Pancreas (tissue), 10 donors: ENCODE measurements around the gene LRRC4C. TPM values are rescaled to one million over a fixed set of nuclear protein-coding genes. Genes with fewer than 3 reads are reported as not detected.

Source experiments
- ATAC-seq, 4 donors: fragments of 200-7000 bp; cut with Tn5 transposase; one replicate each; pipeline versions ENCODE4 v1.8.0 to v1.9.1; 2020; ENCODE audit warnings: mild to moderate bottlenecking in 4 of 4, moderate library complexity in 4 of 4
- DNase-seq, 6 donors: peaks; one replicate each; pipeline ENCODE4 v3.0.0-alpha.2; 2020
- FAIRE-seq: peaks from 2 replicates; lab custom pipeline; 2012; peaks lifted over from hg19 to GRCh38; lab: Jason Lieb, UNC
- H3K27ac ChIP-seq, 4 donors: fragments of 200-600 bp; sonication (generic); 1 replicate in 3 of 4; 2 replicates in 1 of 4; pipeline versions ENCODE4 v1.5.0 to v1.8.0; 2020
- H3K27me3 ChIP-seq, 4 donors: fragments of 200-600 bp; one replicate each; pipeline ENCODE4 v1.8.0; 2021
- H3K36me3 ChIP-seq, 3 donors: fragments of 200-600 bp; sonication (generic) in 1 of 3; one replicate each; pipeline versions ENCODE4 v1.5.0 to v1.8.0; 2020 to 2021
- H3K4me1 ChIP-seq, 3 donors: fragments of 200-600 bp; one replicate each; pipeline ENCODE4 v1.8.0; 2021
- H3K4me3 ChIP-seq, 4 donors: fragments of 200-600 bp; sonication (generic) in 2 of 4; one replicate each; pipeline versions ENCODE4 v1.5.0 to v1.8.0; 2020 to 2021
- H3K9me3 ChIP-seq, 4 donors: fragments of 200-600 bp; one replicate each; pipeline ENCODE4 v1.8.0; 2021
- whole genome bisulfite sequencing, 2 donors: extraction: QIAGEN DNeasy Blood & Tissue Kit; methylation state at CpG; one replicate each; pipeline ENCODE4 v1.1.7; 2013; 5-methylcytosine and 5-hydroxymethylcytosine counted together
- intact Hi-C, 3 donors: fragments of 100-400 bp; cut with DNase I; formaldehyde crosslinking; loops; one replicate each; pipeline versions ENCODE4 v1.11.1 to v1.14.2; 2022
- polyA plus RNA-seq, 2 donors: library from polyadenylated mRNA; stranded (reverse); fragments of 200-250 nt; gene quantifications; one replicate each; pipeline ENCODE4 v1.2.3, GENCODE V29; 2013
- total RNA-seq, 6 donors: library from RNA; stranded (reverse); fragmentation: NEBNext Ultra II Directional in 4 of 6; extraction: Animal tissue kit (Norgen Biotek cat#: 25700) in 4 of 6; gene quantifications; one replicate each; pipeline versions ENCODE4 v1.2.1 to v1.2.4, GENCODE V29; 2021 to 2023
- TF ChIP-seq, protein P1 (sequence below), 4 donors: fragments of 200-600 bp; sonication (generic) in 3 of 4; IDR thresholded peaks; one replicate each; pipeline versions ENCODE4 v1.5.0 to v1.8.0; 2021; ENCODE audit warnings: antibody characterized with exemption in 4 of 4
- donor health status: healthy with polysubstance abuse.
- donor health status: DM: no; HTN: no; CAD: no; lungs with moderate emphysema.
- donor health status: DM: no; HTN: no; CAD: no.
- donor health status: control.
- donor health status: control.
- donor health status: Bipolar disorder and iron deficiency.
- donor health status: DM: yes; HTN: yes; CAD: no.
- donor health status: DM: no; HTN: no; CAD: no.
- donor health status: DM: no; HTN: no; CAD: no.
- donor health status: DM: yes; HTN: yes; CAD: no.

LRRC4C gene
- total and polyA plus RNA-seq, 8 donors: 0.04 to 0.84 (median 0.16) TPM

GRCh38 chr11:41346042-41346441, 113.4 kb downstream of the LRRC4C start:
- no peak for ATAC-seq
- Histone ChIP-seq H3K27ac (no peak overlapping the region), H3K27me3 (no peaks in the 10 kb centered on the region), H3K4me1 (no peaks in the 10 kb centered on the region), H3K9me3 (no peaks in the 10 kb centered on the region), H3K4me3 (no peak overlapping the region), H3K36me3 (no peaks in the 10 kb centered on the region)
- intact Hi-C loops: no loop called here
- no peak for DNase-seq
- WGBS, 2 donors: 64 to 84% methylated on average over 2 of the region's 2 CpGs
- no peak for FAIRE-seq
- TF ChIP-seq, protein P1, sequence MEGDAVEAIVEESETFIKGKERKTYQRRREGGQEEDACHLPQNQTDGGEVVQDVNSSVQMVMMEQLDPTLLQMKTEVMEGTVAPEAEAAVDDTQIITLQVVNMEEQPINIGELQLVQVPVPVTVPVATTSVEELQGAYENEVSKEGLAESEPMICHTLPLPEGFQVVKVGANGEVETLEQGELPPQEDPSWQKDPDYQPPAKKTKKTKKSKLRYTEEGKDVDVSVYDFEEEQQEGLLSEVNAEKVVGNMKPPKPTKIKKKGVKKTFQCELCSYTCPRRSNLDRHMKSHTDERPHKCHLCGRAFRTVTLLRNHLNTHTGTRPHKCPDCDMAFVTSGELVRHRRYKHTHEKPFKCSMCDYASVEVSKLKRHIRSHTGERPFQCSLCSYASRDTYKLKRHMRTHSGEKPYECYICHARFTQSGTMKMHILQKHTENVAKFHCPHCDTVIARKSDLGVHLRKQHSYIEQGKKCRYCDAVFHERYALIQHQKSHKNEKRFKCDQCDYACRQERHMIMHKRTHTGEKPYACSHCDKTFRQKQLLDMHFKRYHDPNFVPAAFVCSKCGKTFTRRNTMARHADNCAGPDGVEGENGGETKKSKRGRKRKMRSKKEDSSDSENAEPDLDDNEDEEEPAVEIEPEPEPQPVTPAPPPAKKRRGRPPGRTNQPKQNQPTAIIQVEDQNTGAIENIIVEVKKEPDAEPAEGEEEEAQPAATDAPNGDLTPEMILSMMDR (IDR thresholded peaks at IDR 0.05): no peak

GRCh38 chr11:41334007-41334933, 125.2 kb downstream of the LRRC4C start:
- H3K36me3 ChIP-seq: no peaks in the 10 kb centered on the region
- 46 to 49% methylated on average over 7 of the region's 7 CpGs for WGBS, 2 donors
- intact Hi-C loops: no loop called here
- no peaks in the 10 kb centered on the region for H3K9me3 ChIP-seq
- FAIRE-seq (no peak), DNase-seq (no peak), ATAC-seq (no peak)
- no peak overlapping the region for H3K27ac ChIP-seq
- peaks cover 0 to 3% (median 0%) of the 10 kb centered on the region in 4 donors for H3K27me3 ChIP-seq
- TF ChIP-seq, protein P1 (IDR thresholded peaks at IDR 0.05): no peak
- H3K4me3 ChIP-seq: no peak overlapping the region
- H3K4me1 ChIP-seq: no peaks in the 10 kb centered on the region

DNA sequence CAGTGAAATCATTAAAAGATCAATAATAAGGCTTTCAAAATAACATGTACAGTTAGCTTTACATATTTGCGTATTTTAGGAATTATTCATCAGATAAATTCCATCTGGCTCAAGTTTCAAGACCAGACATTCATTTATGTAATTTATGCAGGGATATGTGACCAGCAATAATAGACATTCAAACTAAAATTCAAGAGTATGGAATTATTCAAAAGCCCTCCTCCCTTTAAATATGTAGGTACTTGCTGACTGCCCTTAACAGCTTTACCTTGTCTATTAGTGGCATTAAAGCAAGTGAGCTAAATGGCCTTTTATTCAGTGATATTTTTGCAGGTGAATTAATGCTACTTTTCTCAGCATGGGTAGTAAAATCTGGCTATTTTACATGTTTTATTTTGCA, 126.1 kb downstream of the LRRC4C start:
- H3K27me3 ChIP-seq: peaks cover 0 to 3% (median 0%) of the 10 kb centered on the region in 4 donors
- DNase-seq: no peak
- no peak overlapping the region for H3K27ac ChIP-seq
- H3K4me1 ChIP-seq: no peaks in the 10 kb centered on the region
- WGBS, 2 donors: 58 to 67% methylated on average over 1 of the region's 1 CpG
- no peak for ATAC-seq
- intact Hi-C loops: no loop called here
- no peak for FAIRE-seq
- H3K4me3 ChIP-seq: no peak overlapping the region
- no peaks in the 10 kb centered on the region for H3K9me3 ChIP-seq
- TF ChIP-seq, protein P1 (IDR thresholded peaks at IDR 0.05): no peak
- H3K36me3 ChIP-seq: no peaks in the 10 kb centered on the region

DNA sequence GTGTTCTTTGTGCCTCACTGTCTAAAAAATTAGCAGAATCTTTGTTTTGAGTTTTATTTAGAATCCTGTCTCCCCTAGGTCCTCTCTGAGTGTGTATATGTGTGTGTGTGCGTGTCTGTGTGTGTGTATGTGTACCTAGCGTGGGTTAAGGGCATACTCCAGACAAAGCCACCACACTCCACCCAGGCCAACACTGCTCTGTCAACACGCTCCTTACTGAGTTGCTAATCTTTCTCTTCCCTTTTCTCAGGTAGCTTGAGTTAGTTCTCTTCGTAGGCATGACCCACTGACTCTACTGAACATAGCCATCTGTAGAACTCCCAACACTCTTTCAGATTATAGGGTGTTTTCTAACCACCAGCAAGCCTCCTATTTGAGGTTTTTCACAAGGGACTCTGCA, 131.1 kb downstream of the LRRC4C start:
- TF ChIP-seq, protein P1 (IDR thresholded peaks at IDR 0.05): no peak
- DNase-seq (no peak), FAIRE-seq (no peak), ATAC-seq (no peak)
- H3K27ac ChIP-seq: no peak overlapping the region
- H3K4me1 ChIP-seq: no peaks in the 10 kb centered on the region
- H3K27me3 ChIP-seq: peaks cover 0 to 3% (median 0%) of the 10 kb centered on the region in 4 donors
- intact Hi-C loops: no loop called here
- no peaks in the 10 kb centered on the region for H3K36me3 ChIP-seq
- H3K9me3 ChIP-seq: no peaks in the 10 kb centered on the region
- 48 to 69% methylated on average over 4 of the region's 4 CpGs for WGBS, 2 donors
- H3K4me3 ChIP-seq: no peak overlapping the region

GRCh38 chr11:41323446-41323845, 136.0 kb downstream of the LRRC4C start:
- 71 to 84% methylated on average over 3 of the region's 3 CpGs for WGBS, 2 donors
- intact Hi-C loops: no loop called here
- DNase-seq (no peak), FAIRE-seq (no peak), ATAC-seq (no peak)
- no peaks in the 10 kb centered on the region for H3K9me3 ChIP-seq
- H3K4me3 ChIP-seq: no peak overlapping the region
- H3K27ac ChIP-seq: no peak overlapping the region
- H3K36me3 ChIP-seq: no peaks in the 10 kb centered on the region
- no peaks in the 10 kb centered on the region for H3K4me1 ChIP-seq
- H3K27me3 ChIP-seq: no peaks in the 10 kb centered on the region
- TF ChIP-seq, protein P1 (IDR thresholded peaks at IDR 0.05): no peak
